NCI-H748 (cell line): Measurements from ENCODE around the gene CD6.

Experiments
- DNase-seq: peaks from one replicate; lab custom pipeline; 2025; ENCODE audit not compliant: unreplicated experiment; lab: John Stamatoyannopoulos, UW

Gene CD6

GRCh38 chr11:60982184-60982583, 10.7 kb downstream of the CD6 start:
- DNase-seq: no peak

- DNase-seq: no peak
Observed at GRCh38 chr11:60984149-60984548, 12.7 kb downstream of the CD6 start.

GRCh38 chr11:60984636-60985035, 13.2 kb downstream of the CD6 start:
- DNase-seq: no peak

- no peak for DNase-seq
Observed at GRCh38 chr11:60985501-60985900, 14.0 kb downstream of the CD6 start.

- no peak for DNase-seq
Observed at GRCh38 chr11:60985991-60986915, 14.8 kb downstream of the CD6 start.

GRCh38 chr11:60987577-60988277, 16.2 kb downstream of the CD6 start:
- no peak for DNase-seq

GRCh38 chr11:60988658-60989057, 17.2 kb downstream of the CD6 start:
- DNase-seq: no peak

- DNase-seq: no peak
Observed at GRCh38 chr11:60989093-60989650, 17.7 kb downstream of the CD6 start.

GRCh38 chr11:60991457-60991856, 20.0 kb downstream of the CD6 start:
- no peak for DNase-seq

- DNase-seq: no peak
Observed at GRCh38 chr11:60992842-60993409, 21.4 kb downstream of the CD6 start.

GRCh38 chr11:60993615-60994014, 22.1 kb downstream of the CD6 start:
- DNase-seq: no peak

- DNase-seq: no peak
Observed at GRCh38 chr11:60994541-60995080, 23.1 kb downstream of the CD6 start.

GRCh38 chr11:60995798-60996197, 24.3 kb downstream of the CD6 start:
- DNase-seq: no peak

GRCh38 chr11:60996381-60997138, 25.1 kb downstream of the CD6 start:
- DNase-seq: no peak

- DNase-seq: no peak
Observed at GRCh38 chr11:61000426-61000825, 28.9 kb downstream of the CD6 start.

- DNase-seq: no peak
Observed at GRCh38 chr11:61001931-61002330, 30.5 kb downstream of the CD6 start.

- DNase-seq: no peak
Observed at GRCh38 chr11:61002598-61002997, 31.1 kb downstream of the CD6 start.

- DNase-seq: peak; percentile 35
Observed at GRCh38 chr11:61004180-61004611, 32.7 kb downstream of the CD6 start.

GRCh38 chr11:61004761-61005181, 33.3 kb downstream of the CD6 start:
- DNase-seq: no peak

GRCh38 chr11:61007383-61007955, 36.0 kb downstream of the CD6 start:
- peak; percentile 65 for DNase-seq
